Measurements from ENCODE around the gene DNAH10.

GRCh38 chr12:123849517-123849916 is 87.4 kb downstream of the DNAH10 start:
- no peak for TF ChIP-seq CTCF (IDR thresholded peaks at IDR 0.05)
- TF ChIP-seq EP300 (IDR thresholded peaks at IDR 0.05): no peak
- TF ChIP-seq POLR2A (IDR thresholded peaks at IDR 0.05): no peak
